ENCODE measurements around the gene FOXS1.

Gene FOXS1

GRCh38 chr20:31840906-31841816 is 4.2 kb downstream of the FOXS1 start:
- H3K4me3 ChIP-seq (ENCODE audit: low read depth, low read length): no peak overlapping the region
- in situ Hi-C loops (cut with HindIII; ENCODE audit: low sequenced_read_pairs): no loop called here
- TF ChIP-seq CTCF (IDR thresholded peaks at IDR 0.05; ENCODE audit: low read depth, low read length): no peak
- DNase-seq (ENCODE audit: low read depth, low spot score): no peak

GRCh38 chr20:31839782-31840487 is 5.5 kb downstream of the FOXS1 start:
- peak; percentile 17 for DNase-seq (ENCODE audit: low read depth, low spot score)
- no peak overlapping the region for H3K4me3 ChIP-seq (ENCODE audit: low read depth, low read length)
- no peak for TF ChIP-seq CTCF (IDR thresholded peaks at IDR 0.05; ENCODE audit: low read depth, low read length)
- in situ Hi-C loops (cut with HindIII; ENCODE audit: low sequenced_read_pairs): no loop called here

GRCh38 chr20:31838646-31839292 is 6.6 kb downstream of the FOXS1 start:
- no peak overlapping the region for H3K4me3 ChIP-seq (ENCODE audit: low read depth, low read length)
- in situ Hi-C loops (cut with HindIII; ENCODE audit: low sequenced_read_pairs): no loop called here
- no peak for TF ChIP-seq CTCF (IDR thresholded peaks at IDR 0.05; ENCODE audit: low read depth, low read length)
- peak; percentile 32 for DNase-seq (ENCODE audit: low read depth, low spot score)

GRCh38 chr20:31837896-31838397 is 7.5 kb downstream of the FOXS1 start:
- in situ Hi-C loops (cut with HindIII; ENCODE audit: low sequenced_read_pairs): no loop called here
- no peak for TF ChIP-seq CTCF (IDR thresholded peaks at IDR 0.05; ENCODE audit: low read depth, low read length)
- DNase-seq (ENCODE audit: low read depth, low spot score): peak; percentile 64
- no peak overlapping the region for H3K4me3 ChIP-seq (ENCODE audit: low read depth, low read length)

GRCh38 chr20:31836853-31837608 is 8.4 kb downstream of the FOXS1 start:
- H3K4me3 ChIP-seq (ENCODE audit: low read depth, low read length): no peak overlapping the region
- in situ Hi-C loops (cut with HindIII; ENCODE audit: low sequenced_read_pairs): no loop called here
- DNase-seq (ENCODE audit: low read depth, low spot score): peak; percentile 50
- no peak for TF ChIP-seq CTCF (IDR thresholded peaks at IDR 0.05; ENCODE audit: low read depth, low read length)

All from astrocyte of the spinal cord (primary cell).